SH-SY5Y (cell line): ENCODE measurements around the gene COL6A1.

Experiments used
- GATA2 ChIP-seq: IDR thresholded peaks from 2 replicates; pipeline ENCODE4 v1.6.1; 2011; ENCODE audit warnings: mild to moderate bottlenecking, low read depth, low read length
- GATA3 ChIP-seq: IDR thresholded peaks from 2 replicates; pipeline ENCODE4 v1.6.1; 2011; ENCODE audit warnings: low read depth, mild to moderate bottlenecking, low read length, moderate library complexity

- no peak for TF ChIP-seq GATA2
- no peak for TF ChIP-seq GATA3
These were observed 39.6 kb upstream of the COL6A1 start for GRCh38 chr21:45941717-45942546.
